ENCODE results near the gene TIMP2.

- TF ChIP-seq CTCF (IDR thresholded peaks at IDR 0.05; ENCODE audit: poor library complexity, severe bottlenecking), result no peak
- TF ChIP-seq REST (IDR thresholded peaks at IDR 0.05; ENCODE audit: borderline replicate concordance), result no peak
- TF ChIP-seq POLR2AphosphoS5 (IDR thresholded peaks at IDR 0.05), result no peak
- no peak for TF ChIP-seq RAD21 (conservative IDR thresholded peaks at IDR 0.05)
- no peak for TF ChIP-seq EZH2 (IDR thresholded peaks at IDR 0.05; ENCODE audit: borderline replicate concordance, insufficient read depth, low read length, poor library complexity, severe bottlenecking)
- no peak for TF ChIP-seq EP300 (conservative IDR thresholded peaks at IDR 0.05; ENCODE audit: poor library complexity, severe bottlenecking)
- TF ChIP-seq TAF1 (IDR thresholded peaks at IDR 0.05; ENCODE audit: low read depth), result no peak
Measured at GRCh38 chr17:78917451-78918275, 7.5 kb downstream of the TIMP2 start.
